Naive thymus-derived CD4-positive, alpha-beta T cell (primary cell): Measurements from ENCODE around the gene TRIM15. TPM values are rescaled to one million over a fixed set of nuclear protein-coding genes. Genes with fewer than 3 reads are reported as not detected.
"Not testable (repeated sequence)": the region's sequence is repeated elsewhere in the genome, so short reads cannot be mapped to it uniquely, and the experiment has no call there.

Experiments
- ATAC-seq: fragments of 150-1000 bp; cut with Tn5 transposase; 2 replicates; pipeline ENCODE4 v1.10.0; 2021; ENCODE audit warnings: mild to moderate bottlenecking, moderate library complexity
- CTCF ChIA-PET: fragments of 350-600 bp; sonication (Branson Sonifier 250); formaldehyde crosslinking; loops from one replicate; lab custom pipeline; 2021; ENCODE audit warnings: antibody characterized with exemption; lab: Charles Lee
- POLR2A ChIA-PET: fragments of 350-600 bp; sonication (Branson Sonifier 250); formaldehyde crosslinking; loops from one replicate; lab custom pipeline; 2021; ENCODE audit warnings: antibody characterized with exemption, inconsistent platforms; lab: Charles Lee
- DNase-seq, 9 donors: peaks; one replicate each; pipeline versions ENCODE4 v3.0.0 to v3.0.0-alpha.2; 2020 to 2022; ENCODE audit warnings: mixed read lengths in 1 of 9
- H3K27ac ChIP-seq: one replicate; pipeline ENCODE4 v1.7.0; 2013; ENCODE audit warnings: mild to moderate bottlenecking, low read depth, low read length, moderate library complexity
- H3K27me3 ChIP-seq, 2 donors: one replicate each; pipeline ENCODE4 v1.7.0; 2013; ENCODE audit warnings: low read length in 2 of 2, mild to moderate bottlenecking in 2 of 2, moderate library complexity in 2 of 2; ENCODE audit not compliant: control insufficient read depth in 2 of 2, insufficient read depth in 2 of 2
- H3K36me3 ChIP-seq, 3 experiments: 1 replicate in 2 of 3; 2 replicates in 1 of 3; pipeline ENCODE4 v1.7.0; 2013; ENCODE audit warnings: low read length in 3 of 3, mild to moderate bottlenecking in 3 of 3, moderate library complexity in 1 of 3; ENCODE audit not compliant: insufficient read depth in 3 of 3, control insufficient read depth in 2 of 3
- H3K4me1 ChIP-seq, 2 donors: one replicate each; pipeline ENCODE4 v1.7.0; 2013; ENCODE audit warnings: low read length in 2 of 2, mild to moderate bottlenecking in 2 of 2, moderate library complexity in 1 of 2; ENCODE audit not compliant: control insufficient read depth in 2 of 2, insufficient read depth in 2 of 2
- H3K4me3 ChIP-seq: 2 replicates; pipeline ENCODE4 v1.7.0; 2013; ENCODE audit warnings: mild to moderate bottlenecking, low read length
- H3K9me3 ChIP-seq, 3 experiments: 1 replicate in 2 of 3; 2 replicates in 1 of 3; pipeline ENCODE4 v1.7.0; 2013; ENCODE audit warnings: low read length in 3 of 3; ENCODE audit not compliant: control insufficient read depth in 2 of 3
- H3K27ac Mint-ChIP-seq, 9 donors: one replicate each; pipeline ENCODE4 v1.8.0; 2020 to 2022; ENCODE audit warnings: mixed read lengths in 9 of 9, mild to moderate bottlenecking in 8 of 9, moderate library complexity in 5 of 9, inconsistent platforms in 2 of 9
- H3K27me3 Mint-ChIP-seq, 5 donors: one replicate each; pipeline ENCODE4 v1.8.0; 2021 to 2022; ENCODE audit warnings: mixed read lengths in 5 of 5, mild to moderate bottlenecking in 1 of 5
- H3K36me3 Mint-ChIP-seq, 5 donors: one replicate each; pipeline ENCODE4 v1.8.0; 2020 to 2022; ENCODE audit warnings: mixed read lengths in 5 of 5, mild to moderate bottlenecking in 3 of 5, inconsistent platforms in 1 of 5
- H3K4me1 Mint-ChIP-seq, 7 donors: one replicate each; pipeline ENCODE4 v1.8.0; 2020 to 2022; ENCODE audit warnings: mixed read lengths in 7 of 7, mild to moderate bottlenecking in 3 of 7, inconsistent platforms in 1 of 7
- H3K4me3 Mint-ChIP-seq, 10 donors: one replicate each; pipeline ENCODE4 v1.8.0; 2020 to 2022; ENCODE audit warnings: mild to moderate bottlenecking in 10 of 10, mixed read lengths in 10 of 10, moderate library complexity in 6 of 10, inconsistent platforms in 2 of 10
- H3K9me3 Mint-ChIP-seq, 11 donors: one replicate each; pipeline ENCODE4 v1.8.0; 2020 to 2022; ENCODE audit warnings: mixed read lengths in 11 of 11, mild to moderate bottlenecking in 4 of 11, inconsistent platforms in 1 of 11, moderate library complexity in 1 of 11
- intact Hi-C, 2 donors: fragments of 100-400 bp; cut with micrococcal nuclease; formaldehyde crosslinking; loops; one replicate each; pipeline ENCODE4 v1.15.1; 2023
- polyA plus RNA-seq, 2 donors: library from polyadenylated mRNA; unstranded; fragments of 300-500 nt; fragmentation: Illumina TruSeq; gene quantifications; one replicate each; pipeline ENCODE4 v1.2.3, GENCODE V29; 2021
- total RNA-seq, 6 experiments: library from RNA in 5 of 6; stranded (reverse) in 5 of 6; gene quantifications; 1 replicate in 5 of 6; 2 replicates in 1 of 6; pipeline ENCODE4 v1.2.3 and lab custom pipeline; 2021 to 2026

Gene TRIM15
- total and polyA plus RNA-seq, 7 experiments from 2014 or later, result 0.46 TPM; not detected in 6

- Mint-ChIP-seq H3K36me3 (peaks cover 5 to 9% (median 6%) of the 10 kb centered on the region in 5 donors), H3K9me3 (peaks cover 0 to 17% (median 9%) of the 10 kb centered on the region in 11 donors), H3K27ac (peak overlapping the region in 5 of 9 donors; percentile 3 to 80 (median 55)), H3K27me3 (peaks cover 0 to 6% (median 0%) of the 10 kb centered on the region in 5 donors), H3K4me3 (no peak overlapping the region), H3K4me1 (peaks cover 10 to 23% (median 20%) of the 10 kb centered on the region in 7 donors)
- peak in 8 of 9 donors; percentile 17 to 70 (median 54) for DNase-seq
- Histone ChIP-seq H3K27ac (no peak overlapping the region), H3K9me3 (peaks cover 0 to 12% (median 5%) of the 10 kb centered on the region in 3 experiments), H3K36me3 (no peaks in the 10 kb centered on the region), H3K4me3 (no peak overlapping the region), H3K4me1 (peaks cover 4 to 5% of the 10 kb centered on the region in 2 donors), H3K27me3 (no peaks in the 10 kb centered on the region)
- intact Hi-C loops, result loop anchor here (1.0 to 10.0 kb wide), 5 partner anchors 19 to 356 kb away; partner anchors contain the start of gene ABCF1 (in 1 of the 2)
- CTCF ChIA-PET, result interaction anchor here (0.8 to 2.9 kb wide), 9 partner anchors 8 to 194 kb away, joined by 3 to 10 read pairs (median 3); partner anchors contain the start of gene PPP1R11
- ATAC-seq, result peak; percentile 79
- POLR2A ChIA-PET, result interaction anchor here (0.5 to 0.6 kb wide), 2 partner anchors 27 to 183 kb away, joined by 3 to 5 read pairs; no protein-coding TSS in a partner anchor
Measured at GRCh38 chr6:30219244-30219643, 55.9 kb downstream of the TRIM15 start.

GRCh38 chr6:30221395-30221794 lies 58.0 kb downstream of the TRIM15 start:
- peaks cover 0 to 13% (median 5%) of the 10 kb centered on the region in 3 experiments for H3K9me3 ChIP-seq
- ATAC-seq, H3K36me3 Mint-ChIP-seq, H3K36me3 ChIP-seq, H3K27me3 ChIP-seq, H3K4me3 ChIP-seq, DNase-seq, H3K27ac Mint-ChIP-seq, intact Hi-C loops, H3K4me3 Mint-ChIP-seq, H3K27ac ChIP-seq, H3K4me1 ChIP-seq, H3K4me1 Mint-ChIP-seq: not testable (repeated sequence)
- Mint-ChIP-seq H3K27me3 (peaks cover 0 to 11% (median 0%) of the 10 kb centered on the region in 5 donors), H3K9me3 (peaks cover 1 to 24% (median 10%) of the 10 kb centered on the region in 11 donors)
- CTCF ChIA-PET, result interaction anchor here (0.7 kb wide), 1 partner anchor 581 kb away, joined by 4 read pairs; no protein-coding TSS in a partner anchor
- POLR2A ChIA-PET, result interaction anchor here (0.6 kb wide), 1 partner anchor 8 kb away, joined by 3 read pairs; the partner anchor contains the start of gene TRIM26

- POLR2A ChIA-PET, result interaction anchor here (0.6 to 1.2 kb wide), 2 partner anchors 8 to 339 kb away, joined by 5 to 6 read pairs; partner anchors contain the start of gene TRIM26
Measured at GRCh38 chr6:30221956-30222355, 58.6 kb downstream of the TRIM15 start.

More at GRCh38 chr6:30221956-30222355, 58.6 kb downstream of the TRIM15 start:
- H3K27me3 ChIP-seq, H3K4me1 Mint-ChIP-seq, H3K4me3 Mint-ChIP-seq, DNase-seq, intact Hi-C loops, H3K36me3 ChIP-seq, H3K27ac ChIP-seq, H3K27ac Mint-ChIP-seq, H3K4me1 ChIP-seq, H3K4me3 ChIP-seq, H3K36me3 Mint-ChIP-seq, H3K27me3 Mint-ChIP-seq, ATAC-seq: not testable (repeated sequence)
- CTCF ChIA-PET, result interaction anchor here (0.6 to 0.7 kb wide), 2 partner anchors 581 to 1863 kb away, joined by 4 read pairs; no protein-coding TSS in a partner anchor
- H3K9me3 Mint-ChIP-seq, result peaks cover 1 to 24% (median 10%) of the 10 kb centered on the region in 11 donors
- H3K9me3 ChIP-seq, result peaks cover 0 to 13% (median 5%) of the 10 kb centered on the region in 3 experiments

Other genes with a start within 250 kb of the TRIM15 start
- 1,000 to 10,000 TPM; 1,540 to 2,258 (median 1,836) TPM for gene HLA-A, start 221.0 kb upstream of the TRIM15 start, total RNA-seq
- 1,000 to 10,000 TPM; 2,350 to 3,318 TPM for gene HLA-A, start 221.0 kb upstream of the TRIM15 start, polyA plus RNA-seq
- 10 to 100 TPM; 27.3 to 66.8 (median 45.0) TPM for gene POLR1H, start 102.3 kb upstream of the TRIM15 start, total RNA-seq
- 100 to 1,000 TPM in 1 of 2 donors, 10 to 100 TPM in 1; 89.2 to 128 TPM for gene POLR1H, start 102.3 kb upstream of the TRIM15 start, polyA plus RNA-seq
- gene PPP1R11, start 96.3 kb upstream of the TRIM15 start, total RNA-seq, result 10 to 100 TPM; 49.4 to 67.1 (median 62.7) TPM
- 100 to 1,000 TPM; 112 to 113 TPM for gene PPP1R11, start 96.3 kb upstream of the TRIM15 start, polyA plus RNA-seq
- gene RNF39, start 87.8 kb upstream of the TRIM15 start, total RNA-seq, result not detected
- under 1 TPM in 1 of 2 donors, not detected in 1; 0.33 TPM for gene RNF39, start 87.8 kb upstream of the TRIM15 start, polyA plus RNA-seq
- under 1 TPM in 2 of 5 experiments, not detected in 3; 0.32 TPM for gene TRIM31, start 50.5 kb upstream of the TRIM15 start, total RNA-seq
- gene TRIM31, start 50.5 kb upstream of the TRIM15 start, polyA plus RNA-seq, result under 1 TPM in 1 of 2 donors, not detected in 1; 0.59 TPM
- gene TRIM40, start 27.4 kb upstream of the TRIM15 start, total RNA-seq, result not detected
- gene TRIM40, start 27.4 kb upstream of the TRIM15 start, polyA plus RNA-seq, result not detected
- under 1 TPM in 1 of 5 experiments, not detected in 4; 0.12 TPM for gene TRIM10, start 2.3 kb upstream of the TRIM15 start, total RNA-seq
- not detected for gene TRIM10, start 2.3 kb upstream of the TRIM15 start, polyA plus RNA-seq
- gene TRIM26, start 49.9 kb downstream of the TRIM15 start, total RNA-seq, result 10 to 100 TPM; 40.1 to 73.1 (median 49.1) TPM
- 10 to 100 TPM; 23.0 to 45.8 TPM for gene TRIM26, start 49.9 kb downstream of the TRIM15 start, polyA plus RNA-seq
- 10 to 100 TPM; 12.8 to 42.1 (median 26.4) TPM for gene TRIM39, start 163.4 kb downstream of the TRIM15 start, total RNA-seq
- gene TRIM39, start 163.4 kb downstream of the TRIM15 start, polyA plus RNA-seq, result 10 to 100 TPM in 1 of 2 donors, 1 to 10 TPM in 1; 7.6 to 18.6 TPM
- 10 to 100 TPM; 39.7 to 61.2 (median 44.9) TPM for gene RPP21, start 181.6 kb downstream of the TRIM15 start, total RNA-seq
- gene RPP21, start 181.6 kb downstream of the TRIM15 start, polyA plus RNA-seq, result 100 to 1,000 TPM in 1 of 2 donors, 10 to 100 TPM in 1; 74.9 to 114 TPM